Kidney (tissue), 14 donors: Measurements from ENCODE around the gene CHSY3. TPM values are rescaled to one million over a fixed set of nuclear protein-coding genes. Genes with fewer than 3 reads are reported as not detected.

ENCODE experiments used
- DNase-seq, 5 donors: peaks; one replicate each; pipeline ENCODE4 v3.0.0-alpha.2; 2013 to 2020
- FAIRE-seq: peaks from 2 replicates; lab custom pipeline; 2012; peaks lifted over from hg19 to GRCh38; lab: Jason Lieb, UNC
- H3K27ac ChIP-seq, 2 donors: one replicate each; pipeline ENCODE4 v1.7.0; 2013; ENCODE audit warnings: low read depth in 2 of 2, low read length in 2 of 2, inconsistent platforms in 1 of 2
- H3K27me3 ChIP-seq: one replicate; pipeline ENCODE4 v1.7.1; 2013; ENCODE audit warnings: low read length, inconsistent platforms; ENCODE audit not compliant: control insufficient read depth, insufficient read depth
- H3K36me3 ChIP-seq, 3 donors: one replicate each; pipeline versions ENCODE4 v1.7.0 to v1.7.1; 2013; ENCODE audit warnings: low read length in 3 of 3, control low read depth in 1 of 3, inconsistent platforms in 1 of 3; ENCODE audit not compliant: insufficient read depth in 3 of 3, control insufficient read depth in 2 of 3
- H3K4me1 ChIP-seq, 3 donors: one replicate each; pipeline versions ENCODE4 v1.7.0 to v1.7.1; 2013; ENCODE audit warnings: low read length in 3 of 3, inconsistent platforms in 1 of 3, low read depth in 1 of 3; ENCODE audit not compliant: control insufficient read depth in 2 of 3, insufficient read depth in 2 of 3
- H3K4me3 ChIP-seq, 3 donors: one replicate each; pipeline versions ENCODE4 v1.7.0 to v1.8.1; 2013; ENCODE audit warnings: low read length in 3 of 3, control low read depth in 1 of 3, inconsistent platforms in 1 of 3
- H3K9ac ChIP-seq, 3 donors: one replicate each; pipeline versions ENCODE4 v1.7.0 to v1.7.1; 2013; ENCODE audit warnings: low read length in 3 of 3, control low read depth in 1 of 3, inconsistent platforms in 1 of 3
- H3K9me3 ChIP-seq, 3 donors: one replicate each; pipeline versions ENCODE4 v1.7.0 to v1.7.1; 2013; ENCODE audit warnings: low read length in 3 of 3, control low read depth in 1 of 3, inconsistent platforms in 1 of 3; ENCODE audit not compliant: control insufficient read depth in 2 of 3, insufficient read depth in 1 of 3
- intact Hi-C: fragments of 100-400 bp; cut with DNase I; formaldehyde crosslinking; loops from one replicate; pipeline ENCODE4 v1.11.1; 2022
- polyA plus RNA-seq: library from polyadenylated mRNA; stranded (reverse); fragments of 350-450 nt; fragmentation: Illumina TruSeq; extraction: RNeasy Lipid Tissue Mini Kit (QIAGEN cat#74804); gene quantifications from one replicate; pipeline ENCODE4 v1.2.3, GENCODE V29; 2014; ENCODE audit warnings: low read depth, low replicate concordance; ENCODE audit not compliant: insufficient read depth
- total RNA-seq: library from RNA; stranded (reverse); fragmentation: NEBNext Ultra II Directional; extraction: Animal tissue kit (Norgen Biotek cat#: 25700); gene quantifications from one replicate; pipeline ENCODE4 v1.2.1, GENCODE V29; 2021
- TF ChIP-seq, protein P1 (sequence below): IDR thresholded peaks from 3 replicates; pipeline ENCODE4 v1.5.1; 2012; ENCODE audit warnings: mild to moderate bottlenecking, moderate library complexity, borderline replicate concordance; ENCODE audit not compliant: insufficient read depth; ENCODE audit errors: extremely low read depth
- donor health status: control.
- donor health status: control.
- donor health status: control.
- donor health status: control.
- donor health status: control.
- donor health status: DM: yes; HTN: yes; CAD: no.
- donor health status: Normal renal cell carcinoma (clear cell type).

The CHSY3 gene
- total and polyA plus RNA-seq, 2 donors from 2014 or later = 0.13 to 3.0 TPM

DNA sequence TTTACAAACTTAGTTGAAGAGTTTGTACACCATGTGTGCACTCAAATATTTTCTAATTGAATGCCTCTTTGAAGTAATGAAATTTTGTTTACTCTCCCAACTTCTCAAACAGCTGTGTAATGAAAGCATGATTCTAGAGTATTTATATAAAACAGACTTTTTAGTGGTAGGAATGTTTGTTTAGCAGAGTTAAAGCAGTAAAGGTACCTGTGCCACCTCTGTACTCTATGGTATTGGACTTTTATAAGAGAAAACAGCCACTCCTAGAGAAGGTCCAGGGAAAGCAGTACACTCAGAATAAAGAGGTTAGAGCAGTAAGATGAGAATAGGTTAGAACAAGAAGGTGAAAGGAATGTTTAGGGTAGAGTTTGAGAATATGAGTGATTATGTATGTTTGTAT lies 163.1 kb downstream of the CHSY3 start:
- no peaks in the 10 kb centered on the region for H3K27me3 ChIP-seq
- H3K4me1 ChIP-seq = no peaks in the 10 kb centered on the region
- FAIRE-seq = no peak
- no peaks in the 10 kb centered on the region for H3K36me3 ChIP-seq
- H3K4me3 ChIP-seq = no peak overlapping the region
- intact Hi-C loops = no loop called here
- H3K9ac ChIP-seq = no peak overlapping the region
- no peaks in the 10 kb centered on the region for H3K9me3 ChIP-seq
- H3K27ac ChIP-seq = no peak overlapping the region
- TF ChIP-seq, protein P1, sequence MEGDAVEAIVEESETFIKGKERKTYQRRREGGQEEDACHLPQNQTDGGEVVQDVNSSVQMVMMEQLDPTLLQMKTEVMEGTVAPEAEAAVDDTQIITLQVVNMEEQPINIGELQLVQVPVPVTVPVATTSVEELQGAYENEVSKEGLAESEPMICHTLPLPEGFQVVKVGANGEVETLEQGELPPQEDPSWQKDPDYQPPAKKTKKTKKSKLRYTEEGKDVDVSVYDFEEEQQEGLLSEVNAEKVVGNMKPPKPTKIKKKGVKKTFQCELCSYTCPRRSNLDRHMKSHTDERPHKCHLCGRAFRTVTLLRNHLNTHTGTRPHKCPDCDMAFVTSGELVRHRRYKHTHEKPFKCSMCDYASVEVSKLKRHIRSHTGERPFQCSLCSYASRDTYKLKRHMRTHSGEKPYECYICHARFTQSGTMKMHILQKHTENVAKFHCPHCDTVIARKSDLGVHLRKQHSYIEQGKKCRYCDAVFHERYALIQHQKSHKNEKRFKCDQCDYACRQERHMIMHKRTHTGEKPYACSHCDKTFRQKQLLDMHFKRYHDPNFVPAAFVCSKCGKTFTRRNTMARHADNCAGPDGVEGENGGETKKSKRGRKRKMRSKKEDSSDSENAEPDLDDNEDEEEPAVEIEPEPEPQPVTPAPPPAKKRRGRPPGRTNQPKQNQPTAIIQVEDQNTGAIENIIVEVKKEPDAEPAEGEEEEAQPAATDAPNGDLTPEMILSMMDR = no peak
- DNase-seq = no peak

DNA sequence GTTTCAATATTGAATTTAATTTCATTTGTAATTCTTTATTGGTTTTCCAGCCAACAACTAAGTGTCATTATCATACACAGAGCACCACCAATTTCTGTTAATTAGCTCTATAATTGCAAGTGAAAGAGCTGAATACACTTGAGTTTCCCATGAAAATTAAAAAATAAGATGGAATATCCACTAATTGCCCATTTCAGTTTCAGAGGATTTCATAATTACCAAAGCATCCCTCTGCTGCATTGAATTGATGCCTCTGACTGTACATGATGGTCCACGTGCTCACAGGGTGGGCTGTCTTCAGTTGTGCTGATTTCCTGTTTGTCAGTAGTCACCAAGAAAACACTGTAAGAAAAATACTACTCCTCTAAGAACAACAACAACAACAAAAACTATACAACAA lies 163.8 kb downstream of the CHSY3 start:
- intact Hi-C loops = no loop called here
- no peaks in the 10 kb centered on the region for H3K9me3 ChIP-seq
- no peak for DNase-seq
- no peaks in the 10 kb centered on the region for H3K36me3 ChIP-seq
- no peak overlapping the region for H3K9ac ChIP-seq
- no peak overlapping the region for H3K27ac ChIP-seq
- no peak for FAIRE-seq
- H3K4me3 ChIP-seq = no peak overlapping the region
- no peaks in the 10 kb centered on the region for H3K27me3 ChIP-seq
- TF ChIP-seq, protein P1 = no peak
- H3K4me1 ChIP-seq = no peaks in the 10 kb centered on the region

DNA sequence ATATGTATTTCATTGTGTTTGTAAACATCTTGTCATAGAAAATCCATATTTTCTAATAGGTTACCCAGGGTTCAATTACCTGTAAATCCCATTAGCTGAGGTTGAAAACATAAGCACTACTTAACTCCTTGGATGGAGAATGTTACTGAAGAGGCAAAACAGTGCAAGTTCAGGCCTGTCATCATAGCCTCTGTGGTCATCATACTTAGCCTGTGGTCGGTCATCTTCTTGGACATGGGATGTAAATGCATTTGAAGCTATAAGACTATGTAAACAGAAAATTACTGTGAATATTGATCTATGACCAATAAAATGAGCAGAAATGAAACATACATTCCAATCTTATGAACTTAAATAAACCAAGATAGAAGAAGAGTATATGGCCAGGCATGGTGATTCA lies 164.7 kb downstream of the CHSY3 start:
- no peak for DNase-seq
- no peak overlapping the region for H3K4me3 ChIP-seq
- no peaks in the 10 kb centered on the region for H3K36me3 ChIP-seq
- TF ChIP-seq, protein P1 = no peak
- no peak for FAIRE-seq
- no peaks in the 10 kb centered on the region for H3K9me3 ChIP-seq
- no peak overlapping the region for H3K9ac ChIP-seq
- H3K27ac ChIP-seq = no peak overlapping the region
- intact Hi-C loops = no loop called here
- no peaks in the 10 kb centered on the region for H3K27me3 ChIP-seq
- no peaks in the 10 kb centered on the region for H3K4me1 ChIP-seq

DNA sequence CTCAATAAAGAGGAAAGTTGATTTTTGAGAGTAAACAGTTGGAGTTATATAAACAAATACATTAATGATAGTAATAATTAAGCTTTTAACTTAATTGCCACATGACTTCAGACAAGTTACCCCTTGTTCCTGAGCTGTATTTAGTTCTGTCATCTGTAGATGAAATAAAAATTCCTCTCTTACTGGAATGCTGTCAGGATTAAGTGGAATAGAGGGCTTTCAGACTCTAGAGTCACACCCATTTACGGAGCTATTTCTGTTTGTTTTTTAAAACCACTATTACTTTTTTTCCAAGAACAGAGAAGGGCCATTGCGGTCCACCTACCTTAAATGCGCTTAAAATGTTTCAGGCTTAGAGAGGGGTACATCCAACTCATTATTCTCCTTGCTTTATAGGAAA lies 170.6 kb downstream of the CHSY3 start:
- intact Hi-C loops = no loop called here
- H3K9ac ChIP-seq = no peak overlapping the region
- TF ChIP-seq, protein P1 = no peak
- H3K4me3 ChIP-seq = no peak overlapping the region
- FAIRE-seq (no peak), DNase-seq (no peak)
- no peaks in the 10 kb centered on the region for H3K36me3 ChIP-seq
- H3K27ac ChIP-seq = no peak overlapping the region
- no peaks in the 10 kb centered on the region for H3K4me1 ChIP-seq
- no peaks in the 10 kb centered on the region for H3K27me3 ChIP-seq
- no peaks in the 10 kb centered on the region for H3K9me3 ChIP-seq
